Fibroblast of peridontal ligament (primary cell): ENCODE data around the gene MLXIP.
"Not testable (repeated sequence)": the region's sequence is repeated elsewhere in the genome, so short reads cannot be mapped to it uniquely, and the experiment has no call there.

Experiments used
- DNase-seq: peaks from one replicate; pipeline ENCODE4 v3.0.0-alpha.2; 2010; ENCODE audit errors: extremely low read depth

MLXIP gene

GRCh38 chr12:122078141-122079032 is at the start of gene MLXIP:
Gene MLXIP, plus strand, starts transcription at chr12:122078756. Its CDS starts 98 bp downstream, at chr12:122078854.
- peak; percentile 87 for DNase-seq

- no peak for DNase-seq
Measured at GRCh38 chr12:122028905-122029560, 49.5 kb upstream of the MLXIP start.

- DNase-seq = no peak
Measured at GRCh38 chr12:122029620-122030423, 48.7 kb upstream of the MLXIP start.

- DNase-seq = no peak
Measured at GRCh38 chr12:122030424-122031035, 48.0 kb upstream of the MLXIP start.

- DNase-seq = peak; percentile 16
Measured at GRCh38 chr12:122031342-122032216, 47.0 kb upstream of the MLXIP start.

- DNase-seq = no peak
Measured at GRCh38 chr12:122032580-122032979, 46.0 kb upstream of the MLXIP start.

- DNase-seq = no peak
Measured at GRCh38 chr12:122035292-122035691, 43.3 kb upstream of the MLXIP start.

GRCh38 chr12:122036153-122036552 is 42.4 kb upstream of the MLXIP start:
- no peak for DNase-seq

GRCh38 chr12:122040579-122041386 is 37.8 kb upstream of the MLXIP start:
- DNase-seq = no peak

GRCh38 chr12:122041458-122041857 is 37.1 kb upstream of the MLXIP start:
- not testable (repeated sequence) for DNase-seq

GRCh38 chr12:122042910-122043309 is 35.6 kb upstream of the MLXIP start:
- no peak for DNase-seq

GRCh38 chr12:122043476-122043875 is 35.1 kb upstream of the MLXIP start:
- no peak for DNase-seq

GRCh38 chr12:122045262-122045661 is 33.3 kb upstream of the MLXIP start:
- DNase-seq = no peak

GRCh38 chr12:122046145-122046544 is 32.4 kb upstream of the MLXIP start:
- no peak for DNase-seq

GRCh38 chr12:122048151-122048550 is 30.4 kb upstream of the MLXIP start:
- DNase-seq = peak; percentile 5

GRCh38 chr12:122049827-122050226 is 28.7 kb upstream of the MLXIP start:
- no peak for DNase-seq

GRCh38 chr12:122050706-122051105 is 27.9 kb upstream of the MLXIP start:
- no peak for DNase-seq

GRCh38 chr12:122051231-122051876 is 27.2 kb upstream of the MLXIP start:
- peak; percentile 79 for DNase-seq

- peak; percentile 74 for DNase-seq
Measured at GRCh38 chr12:122052285-122052684, 26.3 kb upstream of the MLXIP start.
